Measurements from ENCODE around the gene WDR37.

DNA sequence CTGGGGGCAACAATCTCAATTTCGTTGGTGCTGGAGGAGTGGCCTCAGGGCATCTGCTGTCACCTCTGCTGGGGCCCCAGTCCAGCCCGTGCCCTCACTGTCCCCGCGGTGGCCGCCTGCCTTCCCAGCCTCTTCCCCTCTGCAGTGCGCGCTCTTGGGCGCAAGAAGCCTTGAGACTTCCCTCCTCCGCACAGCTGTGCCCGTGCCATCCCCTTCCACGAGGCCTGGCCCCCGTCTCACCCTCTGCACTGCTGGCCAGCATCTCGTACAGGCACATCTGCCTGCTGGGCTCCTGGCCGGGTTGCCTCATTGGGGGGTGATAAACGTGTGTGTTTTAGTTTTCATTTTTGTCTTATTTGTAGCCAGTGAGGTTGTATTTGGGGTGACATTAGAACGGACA lies 44.5 kb upstream of the WDR37 start:
- TF ChIP-seq, protein P1, sequence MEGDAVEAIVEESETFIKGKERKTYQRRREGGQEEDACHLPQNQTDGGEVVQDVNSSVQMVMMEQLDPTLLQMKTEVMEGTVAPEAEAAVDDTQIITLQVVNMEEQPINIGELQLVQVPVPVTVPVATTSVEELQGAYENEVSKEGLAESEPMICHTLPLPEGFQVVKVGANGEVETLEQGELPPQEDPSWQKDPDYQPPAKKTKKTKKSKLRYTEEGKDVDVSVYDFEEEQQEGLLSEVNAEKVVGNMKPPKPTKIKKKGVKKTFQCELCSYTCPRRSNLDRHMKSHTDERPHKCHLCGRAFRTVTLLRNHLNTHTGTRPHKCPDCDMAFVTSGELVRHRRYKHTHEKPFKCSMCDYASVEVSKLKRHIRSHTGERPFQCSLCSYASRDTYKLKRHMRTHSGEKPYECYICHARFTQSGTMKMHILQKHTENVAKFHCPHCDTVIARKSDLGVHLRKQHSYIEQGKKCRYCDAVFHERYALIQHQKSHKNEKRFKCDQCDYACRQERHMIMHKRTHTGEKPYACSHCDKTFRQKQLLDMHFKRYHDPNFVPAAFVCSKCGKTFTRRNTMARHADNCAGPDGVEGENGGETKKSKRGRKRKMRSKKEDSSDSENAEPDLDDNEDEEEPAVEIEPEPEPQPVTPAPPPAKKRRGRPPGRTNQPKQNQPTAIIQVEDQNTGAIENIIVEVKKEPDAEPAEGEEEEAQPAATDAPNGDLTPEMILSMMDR (tag by site-specific recombination; IDR thresholded peaks at IDR 0.05) = no peak
- TF ChIP-seq ZNF350 (tag by site-specific recombination; IDR thresholded peaks at IDR 0.05) (no peak), ZFP69B (tag by site-specific recombination; IDR thresholded peaks at IDR 0.05) (no peak), ZNF830 (tag by site-specific recombination; IDR thresholded peaks at IDR 0.05; ENCODE audit: low read depth) (no peak), ZNF558 (tag by site-specific recombination; IDR thresholded peaks at IDR 0.05) (no peak), ZNF561 (tag by site-specific recombination; IDR thresholded peaks at IDR 0.05; ENCODE audit: borderline replicate concordance) (no peak), YY1 (tag by site-specific recombination; IDR thresholded peaks at IDR 0.05) (no peak), KLF16 (tag by site-specific recombination; IDR thresholded peaks at IDR 0.05) (no peak)
- TF ChIP-seq, protein P2, sequence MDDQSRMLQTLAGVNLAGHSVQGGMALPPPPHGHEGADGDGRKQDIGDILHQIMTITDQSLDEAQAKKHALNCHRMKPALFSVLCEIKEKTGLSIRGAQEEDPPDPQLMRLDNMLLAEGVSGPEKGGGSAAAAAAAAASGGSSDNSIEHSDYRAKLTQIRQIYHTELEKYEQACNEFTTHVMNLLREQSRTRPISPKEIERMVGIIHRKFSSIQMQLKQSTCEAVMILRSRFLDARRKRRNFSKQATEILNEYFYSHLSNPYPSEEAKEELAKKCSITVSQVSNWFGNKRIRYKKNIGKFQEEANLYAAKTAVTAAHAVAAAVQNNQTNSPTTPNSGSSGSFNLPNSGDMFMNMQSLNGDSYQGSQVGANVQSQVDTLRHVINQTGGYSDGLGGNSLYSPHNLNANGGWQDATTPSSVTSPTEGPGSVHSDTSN (CRISPR knock-in tag; IDR thresholded peaks at IDR 0.05) = no peak
- TF ChIP-seq, protein P3, sequence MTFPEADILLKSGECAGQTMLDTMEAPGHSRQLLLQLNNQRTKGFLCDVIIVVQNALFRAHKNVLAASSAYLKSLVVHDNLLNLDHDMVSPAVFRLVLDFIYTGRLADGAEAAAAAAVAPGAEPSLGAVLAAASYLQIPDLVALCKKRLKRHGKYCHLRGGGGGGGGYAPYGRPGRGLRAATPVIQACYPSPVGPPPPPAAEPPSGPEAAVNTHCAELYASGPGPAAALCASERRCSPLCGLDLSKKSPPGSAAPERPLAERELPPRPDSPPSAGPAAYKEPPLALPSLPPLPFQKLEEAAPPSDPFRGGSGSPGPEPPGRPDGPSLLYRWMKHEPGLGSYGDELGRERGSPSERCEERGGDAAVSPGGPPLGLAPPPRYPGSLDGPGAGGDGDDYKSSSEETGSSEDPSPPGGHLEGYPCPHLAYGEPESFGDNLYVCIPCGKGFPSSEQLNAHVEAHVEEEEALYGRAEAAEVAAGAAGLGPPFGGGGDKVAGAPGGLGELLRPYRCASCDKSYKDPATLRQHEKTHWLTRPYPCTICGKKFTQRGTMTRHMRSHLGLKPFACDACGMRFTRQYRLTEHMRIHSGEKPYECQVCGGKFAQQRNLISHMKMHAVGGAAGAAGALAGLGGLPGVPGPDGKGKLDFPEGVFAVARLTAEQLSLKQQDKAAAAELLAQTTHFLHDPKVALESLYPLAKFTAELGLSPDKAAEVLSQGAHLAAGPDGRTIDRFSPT (tag by site-specific recombination; IDR thresholded peaks at IDR 0.05) = no peak
- TF ChIP-seq, protein P4, sequence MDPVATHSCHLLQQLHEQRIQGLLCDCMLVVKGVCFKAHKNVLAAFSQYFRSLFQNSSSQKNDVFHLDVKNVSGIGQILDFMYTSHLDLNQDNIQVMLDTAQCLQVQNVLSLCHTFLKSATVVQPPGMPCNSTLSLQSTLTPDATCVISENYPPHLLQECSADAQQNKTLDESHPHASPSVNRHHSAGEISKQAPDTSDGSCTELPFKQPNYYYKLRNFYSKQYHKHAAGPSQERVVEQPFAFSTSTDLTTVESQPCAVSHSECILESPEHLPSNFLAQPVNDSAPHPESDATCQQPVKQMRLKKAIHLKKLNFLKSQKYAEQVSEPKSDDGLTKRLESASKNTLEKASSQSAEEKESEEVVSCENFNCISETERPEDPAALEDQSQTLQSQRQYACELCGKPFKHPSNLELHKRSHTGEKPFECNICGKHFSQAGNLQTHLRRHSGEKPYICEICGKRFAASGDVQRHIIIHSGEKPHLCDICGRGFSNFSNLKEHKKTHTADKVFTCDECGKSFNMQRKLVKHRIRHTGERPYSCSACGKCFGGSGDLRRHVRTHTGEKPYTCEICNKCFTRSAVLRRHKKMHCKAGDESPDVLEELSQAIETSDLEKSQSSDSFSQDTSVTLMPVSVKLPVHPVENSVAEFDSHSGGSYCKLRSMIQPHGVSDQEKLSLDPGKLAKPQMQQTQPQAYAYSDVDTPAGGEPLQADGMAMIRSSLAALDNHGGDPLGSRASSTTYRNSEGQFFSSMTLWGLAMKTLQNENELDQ (tag by site-specific recombination; IDR thresholded peaks at IDR 0.05; ENCODE audit: low read depth) = no peak
- TF ChIP-seq, protein P5, sequence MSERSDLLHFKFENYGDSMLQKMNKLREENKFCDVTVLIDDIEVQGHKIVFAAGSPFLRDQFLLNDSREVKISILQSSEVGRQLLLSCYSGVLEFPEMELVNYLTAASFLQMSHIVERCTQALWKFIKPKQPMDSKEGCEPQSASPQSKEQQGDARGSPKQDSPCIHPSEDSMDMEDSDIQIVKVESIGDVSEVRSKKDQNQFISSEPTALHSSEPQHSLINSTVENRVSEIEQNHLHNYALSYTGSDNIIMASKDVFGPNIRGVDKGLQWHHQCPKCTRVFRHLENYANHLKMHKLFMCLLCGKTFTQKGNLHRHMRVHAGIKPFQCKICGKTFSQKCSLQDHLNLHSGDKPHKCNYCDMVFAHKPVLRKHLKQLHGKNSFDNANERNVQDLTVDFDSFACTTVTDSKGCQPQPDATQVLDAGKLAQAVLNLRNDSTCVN (tag by site-specific recombination; optimal IDR thresholded peaks at IDR 0.05) = no peak

All from HEK293 (cell line).